HEK293 (cell line): ENCODE measurements around the gene SHISAL2A.

Experiments
- CTCF ChIA-PET: fragments of 350-600 bp; formaldehyde crosslinking; extraction: SDS; loops from one replicate; lab custom pipeline; 2021; ENCODE audit warnings: antibody characterized with exemption; lab: Yijun Ruan, JAX
- POLR2A ChIA-PET: fragments of 300-600 bp; formaldehyde crosslinking; extraction: SDS; loops from one replicate; lab custom pipeline; 2020; ENCODE audit warnings: antibody characterized with exemption, inconsistent platforms; lab: Yijun Ruan, JAX
- H3K27ac ChIP-seq: fragments of 200-500 bp; sonication (Bioruptor generic); 2 replicates; pipeline ENCODE4 v1.5.1; 2014; ENCODE audit warnings: low read depth, low read length, control low read depth, inconsistent platforms; ENCODE audit errors: extremely low read depth
- H3K36me3 ChIP-seq, 2 experiments: fragments of 200-500 bp in 1 of 2; sonication (Bioruptor generic) in 1 of 2; 1 replicate in 1 of 2; 2 replicates in 1 of 2; pipeline ENCODE4 v1.5.1; 2014 to 2017; ENCODE audit warnings: inconsistent platforms in 2 of 2, low read length in 2 of 2; ENCODE audit not compliant: control insufficient read depth in 2 of 2, insufficient read depth in 1 of 2
- H3K4me1 ChIP-seq: fragments of 200-500 bp; sonication (Bioruptor generic); 2 replicates; pipeline ENCODE4 v1.5.1; 2014; ENCODE audit warnings: mild to moderate bottlenecking, low read length, inconsistent platforms; ENCODE audit not compliant: control insufficient read depth, insufficient read depth
- H3K4me3 ChIP-seq: 2 replicates; pipeline ENCODE4 v1.5.1; 2011; ENCODE audit warnings: low read depth, mild to moderate bottlenecking, control low read depth, low read length, moderate library complexity
- H3K9me3 ChIP-seq: fragments of 200-500 bp; sonication (Bioruptor generic); 2 replicates; pipeline ENCODE4 v1.5.1; 2014; ENCODE audit warnings: low read depth, low read length, inconsistent platforms; ENCODE audit not compliant: control insufficient read depth, insufficient read depth
- HOXA7 ChIP-seq: sonication (generic); formaldehyde crosslinking; IDR thresholded peaks from 2 replicates; pipeline ENCODE4 v1.8.1; 2022; ENCODE audit warnings: missing genetic modification reagents, borderline replicate concordance
- MEIS1 ChIP-seq: sonication (generic); formaldehyde crosslinking; IDR thresholded peaks from 2 replicates; pipeline ENCODE4 v1.8.1; 2022; ENCODE audit warnings: missing genetic modification reagents, mild to moderate bottlenecking, borderline replicate concordance
- OVOL3 ChIP-seq: fragments of 450-650 bp; formaldehyde crosslinking; IDR thresholded peaks from 2 replicates; pipeline ENCODE4 v1.5.1; 2016; ENCODE audit warnings: missing biosample characterization, missing genetic modification characterization
- RBAK ChIP-seq: fragments of 450-650 bp; formaldehyde crosslinking; IDR thresholded peaks from 2 replicates; pipeline ENCODE4 v1.5.1; 2016; ENCODE audit warnings: missing biosample characterization, missing genetic modification characterization
- SP7 ChIP-seq: fragments of 450-650 bp; formaldehyde crosslinking; IDR thresholded peaks from 2 replicates; pipeline ENCODE4 v1.5.1; 2016; ENCODE audit warnings: missing biosample characterization, missing genetic modification characterization
- TRIM28 ChIP-seq: IDR thresholded peaks from 2 replicates; pipeline ENCODE4 v1.6.1; 2011; ENCODE audit warnings: low read length, control low read depth, borderline replicate concordance
- ZBTB20 ChIP-seq: fragments of 450-650 bp; formaldehyde crosslinking; IDR thresholded peaks from 2 replicates; pipeline ENCODE4 v1.5.1; 2016; ENCODE audit warnings: missing biosample characterization, missing genetic modification characterization
- ZFHX2 ChIP-seq: fragments of 450-650 bp; formaldehyde crosslinking; conservative IDR thresholded peaks from 2 replicates; pipeline ENCODE4 v1.5.1; 2016; ENCODE audit warnings: missing biosample characterization, missing genetic modification characterization
- ZNF121 ChIP-seq: fragments of 450-650 bp; formaldehyde crosslinking; IDR thresholded peaks from 2 replicates; pipeline ENCODE4 v1.5.1; 2016; ENCODE audit warnings: missing biosample characterization, missing genetic modification characterization
- ZNF133 ChIP-seq: fragments of 450-650 bp; formaldehyde crosslinking; IDR thresholded peaks from 2 replicates; pipeline ENCODE4 v1.5.1; 2016; ENCODE audit warnings: missing biosample characterization, missing genetic modification characterization
- ZNF24 ChIP-seq: fragments of 450-650 bp; formaldehyde crosslinking; IDR thresholded peaks from 2 replicates; pipeline ENCODE4 v1.5.1; 2016; ENCODE audit warnings: missing biosample characterization, missing genetic modification characterization
- ZNF354C ChIP-seq: fragments of 450-650 bp; formaldehyde crosslinking; IDR thresholded peaks from 2 replicates; pipeline ENCODE4 v1.5.1; 2016; ENCODE audit warnings: missing biosample characterization, missing genetic modification characterization, low read depth, borderline replicate concordance
- ZNF473 ChIP-seq: fragments of 450-650 bp; formaldehyde crosslinking; IDR thresholded peaks from 2 replicates; pipeline ENCODE4 v1.5.1; 2017; ENCODE audit warnings: missing biosample characterization, missing genetic modification characterization
- ZNF510 ChIP-seq: fragments of 450-650 bp; formaldehyde crosslinking; IDR thresholded peaks from 2 replicates; pipeline ENCODE4 v1.5.1; 2018; ENCODE audit warnings: mild to moderate bottlenecking, missing genetic modification characterization, missing biosample characterization; ENCODE audit not compliant: insufficient replicate concordance
- ZNF530 ChIP-seq: fragments of 450-650 bp; formaldehyde crosslinking; IDR thresholded peaks from 2 replicates; pipeline ENCODE4 v1.5.1; 2016; ENCODE audit warnings: low read depth, missing biosample characterization, missing genetic modification characterization
- ZNF548 ChIP-seq: fragments of 450-650 bp; formaldehyde crosslinking; IDR thresholded peaks from 2 replicates; pipeline ENCODE4 v1.5.1; 2016; ENCODE audit warnings: missing biosample characterization, missing genetic modification characterization
- ZNF571 ChIP-seq: fragments of 450-650 bp; formaldehyde crosslinking; IDR thresholded peaks from 2 replicates; pipeline ENCODE4 v1.5.0; 2017; ENCODE audit warnings: missing biosample characterization, missing genetic modification characterization
- ZNF658 ChIP-seq: fragments of 450-650 bp; formaldehyde crosslinking; IDR thresholded peaks from 2 replicates; pipeline ENCODE4; 2016; ENCODE audit warnings: missing biosample characterization, missing genetic modification characterization
- ZNF660 ChIP-seq: fragments of 450-650 bp; IDR thresholded peaks from 2 replicates; pipeline ENCODE4 v1.5.1; 2018; ENCODE audit warnings: missing biosample characterization, mild to moderate bottlenecking, missing genetic modification characterization
- ZNF670 ChIP-seq: fragments of 450-650 bp; formaldehyde crosslinking; IDR thresholded peaks from 2 replicates; pipeline ENCODE4 v1.5.1; 2016; ENCODE audit warnings: missing biosample characterization, missing genetic modification characterization, low read depth
- ZNF791 ChIP-seq: fragments of 450-650 bp; formaldehyde crosslinking; IDR thresholded peaks from 2 replicates; pipeline ENCODE4 v1.5.1; 2016; ENCODE audit warnings: missing biosample characterization, missing genetic modification characterization
- ZNF830 ChIP-seq: fragments of 450-650 bp; IDR thresholded peaks from 2 replicates; pipeline ENCODE4 v1.5.0; 2018; ENCODE audit warnings: missing biosample characterization, missing genetic modification characterization, low read depth, mild to moderate bottlenecking, moderate library complexity
- ZSCAN30 ChIP-seq: fragments of 450-650 bp; IDR thresholded peaks from 2 replicates; pipeline ENCODE4 v1.5.1; 2018; ENCODE audit warnings: missing biosample characterization, mild to moderate bottlenecking, missing genetic modification characterization, moderate library complexity
- TF ChIP-seq, protein P1 (sequence below): fragments of 450-650 bp; formaldehyde crosslinking; conservative IDR thresholded peaks from 2 replicates; pipeline ENCODE4 v1.5.1; 2016; ENCODE audit warnings: low read depth, missing biosample characterization, missing genetic modification characterization
- TF ChIP-seq, protein P2 (sequence below): fragments of 450-650 bp; formaldehyde crosslinking; IDR thresholded peaks from 2 replicates; pipeline ENCODE4 v1.5.1; 2017; ENCODE audit warnings: missing biosample characterization, missing genetic modification characterization

The SHISAL2A gene

DNA sequence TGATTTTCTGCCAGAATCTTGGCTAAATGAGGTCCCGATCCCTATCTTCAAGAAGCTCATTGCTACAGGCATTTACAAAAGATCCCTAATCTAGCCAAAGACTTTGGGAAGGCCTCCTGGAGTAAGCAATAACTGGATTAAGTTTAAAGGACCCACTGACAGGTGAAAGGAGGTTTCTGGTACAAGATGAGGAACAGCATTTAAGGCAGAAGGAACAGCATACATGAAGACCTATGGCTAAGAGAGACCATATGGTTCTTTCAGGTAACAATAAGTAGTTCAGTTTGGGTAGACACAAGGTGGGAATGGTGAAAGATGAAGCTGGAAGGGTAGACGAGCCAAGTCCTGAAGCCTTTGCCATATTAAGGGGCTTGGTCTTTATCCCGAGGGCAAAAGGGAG lies 27.8 kb downstream of the SHISAL2A start:
- ChIA-PET CTCF (interaction anchor here (0.6 to 0.8 kb wide), 2 partner anchors 25 to 92 kb away, joined by 3 to 5 read pairs; no protein-coding TSS in a partner anchor), POLR2A (no interaction called here)
- Histone ChIP-seq H3K9me3 (no peaks in the 10 kb centered on the region), H3K27ac (no peak overlapping the region), H3K4me3 (no peak overlapping the region), H3K4me1 (peaks cover 2% of the 10 kb centered on the region; the same call in 1 of the 2 replicates), H3K36me3 (no peaks in the 10 kb centered on the region)
- TF ChIP-seq ZNF530 (tag by site-specific recombination) (no peak), ZNF473 (tag by site-specific recombination) (no peak), ZNF670 (tag by site-specific recombination) (no peak), ZNF660 (tag by site-specific recombination) (no peak), ZNF354C (tag by site-specific recombination) (no peak), OVOL3 (tag by site-specific recombination) (no peak), ZNF571 (tag by site-specific recombination) (no peak), HOXA7 (no peak), ZNF830 (no peak), TRIM28 (no peak), RBAK (tag by site-specific recombination) (no peak), ZNF658 (tag by site-specific recombination) (no peak), ZNF121 (tag by site-specific recombination) (no peak)
- TF ChIP-seq, protein P1, sequence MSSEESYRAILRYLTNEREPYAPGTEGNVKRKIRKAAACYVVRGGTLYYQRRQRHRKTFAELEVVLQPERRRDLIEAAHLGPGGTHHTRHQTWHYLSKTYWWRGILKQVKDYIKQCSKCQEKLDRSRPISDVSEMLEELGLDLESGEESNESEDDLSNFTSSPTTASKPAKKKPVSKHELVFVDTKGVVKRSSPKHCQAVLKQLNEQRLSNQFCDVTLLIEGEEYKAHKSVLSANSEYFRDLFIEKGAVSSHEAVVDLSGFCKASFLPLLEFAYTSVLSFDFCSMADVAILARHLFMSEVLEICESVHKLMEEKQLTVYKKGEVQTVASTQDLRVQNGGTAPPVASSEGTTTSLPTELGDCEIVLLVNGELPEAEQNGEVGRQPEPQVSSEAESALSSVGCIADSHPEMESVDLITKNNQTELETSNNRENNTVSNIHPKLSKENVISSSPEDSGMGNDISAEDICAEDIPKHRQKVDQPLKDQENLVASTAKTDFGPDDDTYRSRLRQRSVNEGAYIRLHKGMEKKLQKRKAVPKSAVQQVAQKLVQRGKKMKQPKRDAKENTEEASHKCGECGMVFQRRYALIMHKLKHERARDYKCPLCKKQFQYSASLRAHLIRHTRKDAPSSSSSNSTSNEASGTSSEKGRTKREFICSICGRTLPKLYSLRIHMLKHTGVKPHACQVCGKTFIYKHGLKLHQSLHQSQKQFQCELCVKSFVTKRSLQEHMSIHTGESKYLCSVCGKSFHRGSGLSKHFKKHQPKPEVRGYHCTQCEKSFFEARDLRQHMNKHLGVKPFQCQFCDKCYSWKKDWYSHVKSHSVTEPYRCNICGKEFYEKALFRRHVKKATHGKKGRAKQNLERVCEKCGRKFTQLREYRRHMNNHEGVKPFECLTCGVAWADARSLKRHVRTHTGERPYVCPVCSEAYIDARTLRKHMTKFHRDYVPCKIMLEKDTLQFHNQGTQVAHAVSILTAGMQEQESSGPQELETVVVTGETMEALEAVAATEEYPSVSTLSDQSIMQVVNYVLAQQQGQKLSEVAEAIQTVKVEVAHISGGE = no peak

GRCh38 chr1:52662645-52663313 lies 29.8 kb downstream of the SHISAL2A start:
- Histone ChIP-seq H3K27ac (peak overlapping the region; percentile 38; the same call in 1 of the 2 replicates), H3K4me3 (no peak overlapping the region; the same call in 1 of the 2 replicates), H3K9me3 (no peaks in the 10 kb centered on the region), H3K4me1 (peaks cover 2% of the 10 kb centered on the region; the same call in 1 of the 2 replicates), H3K36me3 (no peaks in the 10 kb centered on the region)
- CTCF ChIA-PET = interaction anchor here (0.6 to 0.7 kb wide), 2 partner anchors 35 to 56 kb away, joined by 3 read pairs; no protein-coding TSS in a partner anchor
- POLR2A ChIA-PET = interaction anchor here (0.5 to 1.5 kb wide), 3 partner anchors 32 to 112 kb away, joined by 3 to 11 read pairs (median 5); partner anchors contain the start of gene TUT4
- TF ChIP-seq ZNF548 (no peak), ZFHX2 (tag by site-specific recombination) (no peak), ZSCAN30 (tag by site-specific recombination) (peak; percentile 100), MEIS1 (CRISPR knock-in tag) (no peak), ZNF791 (no peak), ZNF530 (tag by site-specific recombination) (no peak), SP7 (peak; percentile 78), OVOL3 (tag by site-specific recombination) (0 out of 2 replicates have a peak, but pooled peaks have one; percentile 11), ZBTB20 (tag by site-specific recombination) (peak; percentile 51; the same call in 1 of the 2 replicates), ZNF24 (tag by site-specific recombination) (0 out of 2 replicates have a peak, but pooled peaks have one; percentile 62), ZNF670 (tag by site-specific recombination) (no peak), ZNF133 (no peak), ZNF510 (tag by site-specific recombination) (no peak)
- TF ChIP-seq, protein P2, sequence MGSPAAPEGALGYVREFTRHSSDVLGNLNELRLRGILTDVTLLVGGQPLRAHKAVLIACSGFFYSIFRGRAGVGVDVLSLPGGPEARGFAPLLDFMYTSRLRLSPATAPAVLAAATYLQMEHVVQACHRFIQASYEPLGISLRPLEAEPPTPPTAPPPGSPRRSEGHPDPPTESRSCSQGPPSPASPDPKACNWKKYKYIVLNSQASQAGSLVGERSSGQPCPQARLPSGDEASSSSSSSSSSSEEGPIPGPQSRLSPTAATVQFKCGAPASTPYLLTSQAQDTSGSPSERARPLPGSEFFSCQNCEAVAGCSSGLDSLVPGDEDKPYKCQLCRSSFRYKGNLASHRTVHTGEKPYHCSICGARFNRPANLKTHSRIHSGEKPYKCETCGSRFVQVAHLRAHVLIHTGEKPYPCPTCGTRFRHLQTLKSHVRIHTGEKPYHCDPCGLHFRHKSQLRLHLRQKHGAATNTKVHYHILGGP (tag by site-specific recombination) = no peak
- TF ChIP-seq, protein P1 = no peak
